HG03103 (cell line): ENCODE results near the gene FANCD2OS.
A peak's percentile ranks its signal among the peaks of the same experiment; 100 is the strongest.
"Not testable (repeated sequence)": the region's sequence is repeated elsewhere in the genome, so short reads cannot be mapped to it uniquely, and the experiment has no call there.

Source experiments
- ATAC-seq: cut with Tn5 transposase; IDR thresholded peaks from one replicate; pipeline ENCODE4 v1.9.1; 2021; ENCODE audit warnings: low read depth; ENCODE audit not compliant: unreplicated experiment

Gene FANCD2OS, protein sequence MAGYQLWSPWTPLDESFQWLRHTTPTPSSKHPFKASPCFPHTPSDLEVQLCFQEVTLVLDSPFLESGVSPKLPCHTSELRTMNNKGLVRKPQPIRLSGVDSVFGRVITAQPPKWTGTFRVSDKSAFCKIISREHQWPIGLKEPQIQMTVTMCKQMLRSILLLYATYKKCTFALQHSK

DNA sequence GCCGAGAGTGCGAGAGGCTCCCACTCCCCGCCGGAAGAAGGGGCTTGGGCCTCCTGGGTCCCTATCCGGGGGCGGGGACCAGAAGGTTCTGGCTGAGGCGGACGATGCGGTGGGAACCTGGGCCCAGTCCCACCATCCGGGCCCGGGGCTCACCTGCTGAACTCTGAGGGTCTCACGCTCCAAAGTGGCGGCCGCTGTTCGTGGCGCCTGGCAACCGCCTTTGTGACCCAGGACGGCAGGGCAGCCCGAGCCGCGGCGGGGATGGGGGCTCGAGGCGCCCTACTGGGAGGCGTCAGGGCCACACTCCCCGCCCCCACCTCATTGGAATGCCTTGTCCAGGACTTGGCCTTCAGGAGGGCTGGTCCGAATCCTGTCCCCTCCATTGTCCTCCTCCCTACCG, at the start of gene FANCD2OS:
TSS of gene FANCD2OS (minus strand) at position 165 of the 400 bp plus-strand sequence. CDS start 3,481 bp downstream, outside the sequence.
- no peak for ATAC-seq

DNA sequence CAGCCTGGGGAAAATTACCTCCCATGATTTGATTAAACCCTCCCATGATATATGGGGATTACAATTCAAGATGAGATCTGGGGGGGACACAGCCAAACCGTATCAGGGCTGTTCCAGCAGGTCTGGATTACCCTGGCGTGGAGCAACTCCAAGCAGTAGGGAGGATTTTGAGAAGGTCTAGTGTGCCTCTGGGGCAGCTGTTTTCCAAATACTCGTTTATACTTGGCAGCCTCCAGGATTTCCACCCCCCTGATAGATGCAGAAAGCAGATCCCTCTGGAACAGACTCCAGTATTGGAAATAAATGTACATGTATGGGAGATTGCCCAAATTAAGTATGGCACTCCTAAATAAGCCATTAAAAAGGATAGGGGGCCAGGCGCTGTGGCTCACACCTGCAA, 49.0 kb upstream of the FANCD2OS start:
- no peak for ATAC-seq

DNA sequence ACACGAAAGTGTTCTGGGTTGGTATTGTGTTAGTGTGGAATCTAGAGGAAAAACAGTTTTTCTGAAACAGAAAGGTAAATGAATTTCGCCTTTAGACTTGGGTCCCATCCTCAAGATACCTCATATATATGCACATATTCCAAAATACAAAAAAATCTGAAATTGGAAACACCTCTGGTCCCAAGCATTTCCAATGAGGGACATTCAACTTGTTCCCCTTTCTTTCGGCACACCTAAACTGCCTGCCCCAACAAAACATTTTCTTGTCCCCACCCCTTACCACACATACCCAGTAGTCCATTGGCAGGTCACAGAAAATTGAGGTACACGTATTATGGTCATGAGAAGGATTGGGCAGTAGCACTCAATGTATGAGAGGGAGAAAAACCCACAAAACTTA, 47.6 kb upstream of the FANCD2OS start:
- ATAC-seq: no peak

GRCh38 chr3:10155123-10155472, 47.0 kb upstream of the FANCD2OS start:
- no peak for ATAC-seq

DNA sequence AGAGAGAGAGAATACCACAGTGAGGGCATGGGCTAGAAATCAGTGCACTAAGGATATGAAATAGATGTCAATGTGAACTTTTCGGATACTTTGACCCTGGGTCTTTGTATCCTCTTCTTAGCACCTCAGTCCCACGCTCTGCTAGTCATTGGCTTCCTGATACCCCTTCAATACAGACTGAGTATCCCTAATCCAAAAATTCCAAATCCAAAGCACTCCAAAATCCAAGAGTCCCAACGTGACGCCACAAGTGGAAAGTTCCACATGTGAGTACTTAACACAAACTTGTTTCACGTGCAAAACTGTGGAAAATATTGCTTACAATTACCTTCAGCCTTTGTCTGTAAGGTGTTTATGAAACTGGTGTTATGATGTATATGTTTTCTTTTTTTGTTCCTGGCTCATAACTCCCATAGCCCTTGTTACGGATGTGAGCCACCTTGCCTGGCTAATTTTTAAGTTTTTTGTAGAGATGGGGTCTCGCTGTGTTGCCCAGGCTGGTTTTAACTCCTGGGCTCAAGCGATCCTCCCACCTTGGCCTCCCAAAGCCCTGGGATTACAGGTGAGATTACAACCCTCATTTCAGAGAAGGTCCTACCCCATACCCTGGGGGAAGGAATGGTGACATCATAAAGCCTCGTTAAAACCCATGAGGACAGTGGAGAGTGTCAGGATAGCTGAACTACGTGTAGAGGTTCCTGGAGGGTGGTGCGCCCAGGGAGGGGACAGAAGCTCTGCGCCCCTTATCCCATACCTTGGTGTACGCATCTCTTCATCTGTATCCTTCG, 46.5 kb upstream of the FANCD2OS start:
- no peak for ATAC-seq

DNA sequence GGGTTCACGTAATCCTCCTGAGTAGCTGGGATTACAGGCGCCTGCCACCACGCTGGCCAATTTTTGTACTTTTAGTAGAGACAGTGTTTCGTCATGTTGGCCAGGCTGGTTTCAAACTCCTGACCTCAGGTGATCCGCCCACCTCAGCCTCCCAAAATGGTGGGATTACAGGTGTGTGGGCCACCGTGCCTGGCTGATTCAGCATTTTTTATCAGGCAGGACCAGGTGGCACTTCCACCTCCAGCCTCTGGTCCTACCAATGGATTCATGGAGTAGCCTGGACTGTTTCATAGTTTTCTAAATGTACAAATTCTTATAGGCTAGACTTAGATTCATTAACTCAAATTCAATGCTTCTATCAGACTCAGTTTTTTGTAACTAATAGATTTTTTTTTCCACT, 42.9 kb upstream of the FANCD2OS start:
- ATAC-seq: no peak

DNA sequence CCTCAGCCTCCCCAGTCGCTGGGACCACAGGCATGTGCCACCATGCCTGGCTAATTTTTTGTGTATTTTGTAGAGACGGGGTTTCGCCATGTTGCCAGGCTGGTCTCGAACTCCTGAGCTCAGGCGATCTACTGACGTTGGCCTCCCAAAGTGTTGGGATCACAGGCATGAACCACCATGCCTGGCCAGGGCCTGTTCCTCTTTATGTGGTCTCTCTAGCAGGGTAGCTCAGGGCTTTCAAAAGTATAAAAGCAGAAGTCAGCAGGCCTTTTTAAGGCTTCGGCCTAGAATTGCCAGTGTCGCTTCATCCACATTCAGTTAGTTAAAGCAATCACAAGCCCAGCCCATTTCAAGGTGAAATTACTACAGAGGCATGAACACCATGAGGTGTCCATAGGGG, 41.2 kb upstream of the FANCD2OS start:
- no peak for ATAC-seq

- ATAC-seq: no peak
Measured at GRCh38 chr3:10145685-10146084, 37.6 kb upstream of the FANCD2OS start.

GRCh38 chr3:10142707-10143560, 34.9 kb upstream of the FANCD2OS start:
- ATAC-seq: no peak

DNA sequence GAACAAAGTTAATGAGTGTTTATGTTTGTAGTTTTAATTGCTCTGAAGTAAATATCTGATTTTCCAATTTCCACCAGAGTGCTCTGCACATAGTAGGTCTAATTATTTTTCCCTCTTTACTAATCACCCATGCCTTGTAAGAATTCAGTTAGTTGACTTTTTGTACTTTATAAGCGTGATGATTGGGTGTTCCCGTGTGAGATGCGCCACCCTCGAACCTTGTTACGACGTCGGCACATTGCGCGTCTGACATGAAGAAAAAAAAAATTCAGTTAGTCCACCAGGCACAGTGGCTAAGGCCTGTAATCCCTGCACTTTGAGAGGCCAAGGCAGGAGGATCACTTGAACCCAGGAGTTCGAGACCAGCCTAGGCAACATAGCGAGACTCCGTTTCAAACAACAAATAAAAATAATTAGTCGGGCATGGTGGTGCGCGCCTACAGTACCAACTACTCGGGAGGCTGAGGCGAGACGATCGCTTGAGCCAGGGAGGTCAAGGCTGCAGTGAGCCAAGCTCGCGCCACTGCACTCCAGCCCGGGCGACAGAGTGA, 33.0 kb upstream of the FANCD2OS start:
- ATAC-seq: no peak

DNA sequence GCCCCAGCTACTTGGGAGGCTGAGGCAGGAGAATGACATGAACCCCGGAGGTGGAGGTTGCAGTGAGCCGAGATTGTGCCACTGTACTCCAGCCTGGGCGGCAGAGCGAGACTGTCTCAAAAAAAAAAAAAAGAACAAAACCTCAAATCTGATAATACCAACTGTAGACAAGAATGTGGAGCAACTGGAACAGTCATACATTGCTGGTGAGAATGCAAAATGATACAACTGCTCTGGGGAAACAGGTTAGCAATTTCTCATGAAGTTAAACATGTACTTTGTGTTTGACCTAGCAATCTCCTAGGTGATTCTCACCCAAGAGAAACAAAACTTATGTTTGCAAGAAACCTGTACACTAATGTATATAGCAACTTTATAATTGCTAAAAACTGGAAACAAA, 29.1 kb upstream of the FANCD2OS start:
- ATAC-seq: no peak

- ATAC-seq: no peak
Measured at GRCh38 chr3:10136426-10137005, 28.5 kb upstream of the FANCD2OS start.

GRCh38 chr3:10135872-10136271, 27.8 kb upstream of the FANCD2OS start:
- ATAC-seq: not testable (repeated sequence)

DNA sequence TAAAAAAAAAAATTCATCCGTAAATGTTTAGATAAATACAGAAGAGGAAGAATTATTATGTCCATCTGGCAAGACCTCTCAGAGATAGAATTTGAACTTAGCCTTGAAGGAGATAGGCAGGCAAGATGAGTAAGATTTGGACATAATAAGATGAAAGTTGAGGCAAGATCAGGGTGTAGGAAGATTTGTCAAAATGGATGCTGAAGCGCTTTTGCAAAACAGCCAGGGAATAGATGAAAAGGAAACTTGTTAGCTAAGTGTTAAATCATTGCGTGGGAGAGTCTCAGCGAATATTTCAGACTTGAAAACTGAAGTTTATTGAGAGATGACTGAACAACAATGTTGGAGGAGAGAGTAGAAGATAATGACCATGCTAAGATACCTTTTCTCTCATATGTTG, 14.7 kb upstream of the FANCD2OS start:
- no peak for ATAC-seq

- ATAC-seq: no peak
Measured at GRCh38 chr3:10121064-10121463, 13.0 kb upstream of the FANCD2OS start.

DNA sequence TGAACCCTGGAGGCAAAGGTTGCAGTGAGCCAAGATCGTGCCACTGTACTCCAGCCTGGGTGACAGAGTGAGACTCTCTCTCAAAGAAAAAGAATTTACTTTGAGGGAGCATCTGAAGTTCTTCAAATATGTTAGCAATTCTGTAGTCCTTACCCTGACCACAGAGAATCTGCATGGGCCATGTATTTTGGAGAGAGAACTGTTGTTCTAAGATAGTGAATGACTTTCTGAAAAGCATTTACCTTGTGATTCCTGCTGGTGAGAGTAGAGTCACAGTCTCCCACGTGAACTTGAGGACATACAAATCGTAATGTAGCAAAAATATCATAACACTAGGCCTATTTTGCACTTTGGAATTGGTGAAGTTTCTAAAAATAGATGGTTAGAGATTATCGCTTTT, 11.3 kb upstream of the FANCD2OS start:
- ATAC-seq: no peak

DNA sequence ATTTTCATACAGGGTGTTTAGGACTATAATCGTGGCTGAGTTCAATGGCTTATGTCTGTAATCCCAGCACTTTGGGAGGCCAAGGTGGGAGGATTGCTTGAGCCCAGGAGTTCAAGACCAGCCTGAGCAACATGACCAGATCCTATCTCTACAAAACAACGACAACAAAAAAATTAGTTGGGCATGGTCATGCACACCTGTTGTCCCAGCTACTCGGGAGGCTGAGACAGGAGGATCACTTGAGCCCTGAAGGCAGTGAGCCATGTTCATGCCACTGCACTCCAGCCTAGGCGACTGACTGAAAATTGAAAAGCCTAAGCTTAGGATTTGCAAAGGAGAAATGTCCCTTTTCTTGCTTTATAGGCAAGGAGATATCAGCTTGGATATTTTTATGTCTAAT, 8.9 kb upstream of the FANCD2OS start:
- no peak for ATAC-seq

GRCh38 chr3:10116138-10116460, 8.0 kb upstream of the FANCD2OS start:
- no peak for ATAC-seq

GRCh38 chr3:10115326-10116137, 7.5 kb upstream of the FANCD2OS start, which contains the start of gene BRK1:
Gene BRK1, plus strand, starts transcription at chr3:10115675. Its CDS starts 27 bp downstream, at chr3:10115702.
- peak; percentile 89 for ATAC-seq

DNA sequence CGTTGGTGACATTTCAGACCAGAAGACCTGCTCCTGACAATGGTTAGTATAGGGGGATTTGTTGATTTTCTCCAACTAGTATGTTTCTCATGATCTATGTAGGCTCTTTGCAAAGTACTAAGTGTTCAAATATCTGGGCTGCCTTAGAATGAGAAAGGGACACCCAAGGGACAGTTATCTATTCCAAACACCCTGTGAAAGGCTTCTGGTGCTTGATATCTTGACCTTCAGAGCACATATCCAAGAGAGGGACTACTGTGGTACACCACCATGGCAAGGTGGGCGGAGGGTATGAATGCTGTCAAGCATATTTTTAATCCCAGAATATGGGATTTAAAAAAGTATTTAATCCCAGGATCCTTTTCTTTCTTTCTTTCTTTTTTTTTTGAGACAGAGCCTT, 1.1 kb downstream of the FANCD2OS start:
- no peak for ATAC-seq
